ENCODE measurements around the gene KCNMB4.

KCNMB4 gene

DNA sequence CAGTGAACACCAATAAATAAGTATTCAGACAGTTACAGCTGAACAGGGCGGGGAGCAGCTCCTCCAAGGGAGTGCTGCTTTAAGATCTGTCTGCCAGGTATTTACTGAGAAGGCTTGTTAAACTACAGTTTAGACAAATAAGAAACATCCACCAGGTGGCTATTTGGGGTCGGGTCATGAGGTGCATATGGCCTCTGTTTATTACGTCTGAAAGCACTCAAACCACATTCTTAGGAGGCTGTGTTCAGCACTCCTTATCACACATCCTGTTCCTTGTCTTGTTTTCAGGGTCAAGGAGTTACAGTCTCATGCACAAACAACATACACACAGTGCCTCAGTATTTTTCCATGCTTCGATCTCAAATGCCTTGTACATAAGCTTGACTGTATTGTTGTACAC, 78.8 kb downstream of the KCNMB4 start:
- no peak overlapping the region for H4K91ac ChIP-seq (ENCODE audit: low read depth, low read length)
- H3K14ac ChIP-seq (ENCODE audit: low read length), result no peak overlapping the region
- no peak overlapping the region for H3K27ac ChIP-seq (ENCODE audit: low read depth, low read length)
- no peak overlapping the region for H2BK120ac ChIP-seq (ENCODE audit: insufficient read depth, low read length, poor library complexity)
- H2AFZ ChIP-seq (ENCODE audit: insufficient read depth, low read length, poor library complexity), result no peak overlapping the region
- peaks cover 1% of the 10 kb centered on the region for H3K9me3 ChIP-seq (ENCODE audit: insufficient read depth, low read depth, low read length)
- H3K36me3 ChIP-seq (ENCODE audit: control insufficient read depth in 1 of 2, insufficient read depth in 2 of 2, low read length in 2 of 2), result no peaks in the 10 kb centered on the region
- H3K9ac ChIP-seq (ENCODE audit: low read length), result no peak overlapping the region
- H2BK5ac ChIP-seq (ENCODE audit: low read depth, low read length, poor library complexity), result no peak overlapping the region
- H3K4me1 ChIP-seq (ENCODE audit: control insufficient read depth in 1 of 2, insufficient read depth in 2 of 2, low read length in 2 of 2), result peaks cover 4 to 5% of the 10 kb centered on the region in 2 experiments
- no CpG with 5 or more reads among the region's 4 CpGs for WGBS (ENCODE audit: extremely low coverage, insufficient coverage, insufficient read length)
- H3K27me3 ChIP-seq (ENCODE audit: insufficient read depth, low read length), result no peaks in the 10 kb centered on the region
- H4K12ac ChIP-seq (ENCODE audit: low read depth, low read length), result no peak overlapping the region
- H3K4me2 ChIP-seq (ENCODE audit: low read length), result peak overlapping the region; percentile 38
- H2BK12ac ChIP-seq (ENCODE audit: low read length), result no peak overlapping the region
- no peak overlapping the region for H2AK5ac ChIP-seq (ENCODE audit: low read length)
- H3K4ac ChIP-seq (ENCODE audit: low read depth, low read length), result no peak overlapping the region
- no peak overlapping the region for H3K18ac ChIP-seq (ENCODE audit: low read length)
- H3K79me2 ChIP-seq (ENCODE audit: control insufficient read depth, insufficient read depth, low read length, poor library complexity), result no peaks in the 10 kb centered on the region
- no peak overlapping the region for H4K8ac ChIP-seq (ENCODE audit: low read depth, low read length)
- no peak overlapping the region for H3K4me3 ChIP-seq (ENCODE audit: low read depth, low read length)
- no peak for DNase-seq
- no peaks in the 10 kb centered on the region for H3K79me1 ChIP-seq (ENCODE audit: low read length)
- no peak overlapping the region for H3K23ac ChIP-seq (ENCODE audit: low read length)

DNA sequence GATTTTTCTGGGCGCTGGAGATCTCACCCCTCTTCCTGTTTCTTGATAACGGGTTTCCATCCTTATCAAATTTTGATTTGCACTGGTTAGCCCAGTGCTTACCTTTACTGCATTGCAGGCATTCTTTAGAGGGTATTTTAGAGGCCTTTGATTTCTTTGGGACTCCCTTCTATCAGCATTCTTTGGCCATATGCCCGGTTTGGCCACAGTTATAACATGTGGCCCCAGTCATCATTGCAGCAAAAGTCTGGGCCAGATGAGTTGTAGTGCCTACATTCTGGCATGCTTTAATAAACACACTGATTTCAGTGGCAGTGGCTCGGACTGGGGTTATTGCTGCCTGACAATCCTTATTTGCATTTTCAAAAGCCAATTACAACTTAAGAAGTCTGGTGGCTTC, 82.3 kb downstream of the KCNMB4 start:
- H2AFZ ChIP-seq (ENCODE audit: insufficient read depth, low read length, poor library complexity), result no peak overlapping the region
- no peak overlapping the region for H4K12ac ChIP-seq (ENCODE audit: low read depth, low read length)

DNA sequence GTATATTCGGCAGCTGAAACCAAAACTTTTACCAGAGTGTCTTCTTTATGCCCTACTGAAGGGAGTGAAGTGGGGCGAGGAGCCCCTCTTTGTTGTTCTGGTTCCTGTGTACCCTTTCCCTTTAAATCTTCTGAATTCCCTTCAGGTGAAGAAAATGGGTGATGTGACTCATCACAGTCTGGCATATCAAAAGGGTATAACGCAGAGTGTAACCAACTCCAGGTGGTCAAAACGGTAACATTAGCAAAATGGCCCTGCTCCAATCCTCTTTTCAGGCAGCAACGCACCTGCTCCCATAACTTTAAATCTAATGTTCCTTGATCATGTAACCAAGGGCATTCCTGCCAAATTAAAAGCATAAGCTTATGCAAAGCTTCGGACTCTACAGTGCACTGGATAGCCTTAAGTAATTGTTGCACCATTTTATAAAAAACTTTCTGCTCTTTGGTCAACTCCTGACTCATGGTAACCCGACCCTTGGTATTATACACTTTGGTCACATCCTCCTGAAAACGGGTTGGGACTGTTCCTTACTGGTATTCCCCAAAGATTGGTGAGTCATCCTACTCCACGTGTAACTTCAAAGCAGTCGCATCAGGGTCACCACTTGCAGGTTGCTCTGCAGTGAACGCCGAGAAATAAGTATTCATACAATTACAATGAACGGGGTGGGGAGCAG, 83.1 kb downstream of the KCNMB4 start:
- WGBS (ENCODE audit: extremely low coverage, insufficient coverage, insufficient read length), result no CpG with 5 or more reads among the region's 13 CpGs
- Histone ChIP-seq H3K23ac (ENCODE audit: low read length) (no peak overlapping the region), H3K4me1 (ENCODE audit: control insufficient read depth in 1 of 2, insufficient read depth in 2 of 2, low read length in 2 of 2) (peaks cover 4 to 5% of the 10 kb centered on the region in 2 experiments)

More for the DNA sequence above, 82.3 kb downstream of the KCNMB4 start:
- Histone ChIP-seq H3K4me3 (ENCODE audit: low read depth, low read length) (no peak overlapping the region), H3K4me2 (ENCODE audit: low read length) (no peak overlapping the region), H3K18ac (ENCODE audit: low read length) (no peak overlapping the region), H2BK120ac (ENCODE audit: insufficient read depth, low read length, poor library complexity) (no peak overlapping the region), H3K4me1 (ENCODE audit: control insufficient read depth in 1 of 2, insufficient read depth in 2 of 2, low read length in 2 of 2) (peaks cover 4 to 5% of the 10 kb centered on the region in 2 experiments), H3K27me3 (ENCODE audit: insufficient read depth, low read length) (no peaks in the 10 kb centered on the region), H3K36me3 (ENCODE audit: control insufficient read depth in 1 of 2, insufficient read depth in 2 of 2, low read length in 2 of 2) (no peaks in the 10 kb centered on the region), H2BK12ac (ENCODE audit: low read length) (no peak overlapping the region), H4K8ac (ENCODE audit: low read depth, low read length) (no peak overlapping the region), H3K27ac (ENCODE audit: low read depth, low read length) (no peak overlapping the region), H2AK5ac (ENCODE audit: low read length) (no peak overlapping the region), H3K9ac (ENCODE audit: low read length) (no peak overlapping the region), H3K14ac (ENCODE audit: low read length) (no peak overlapping the region), H3K79me2 (ENCODE audit: control insufficient read depth, insufficient read depth, low read length, poor library complexity) (no peaks in the 10 kb centered on the region), H3K4ac (ENCODE audit: low read depth, low read length) (no peak overlapping the region), H3K9me3 (ENCODE audit: insufficient read depth, low read depth, low read length) (peaks cover 9% of the 10 kb centered on the region), H3K23ac (ENCODE audit: low read length) (no peak overlapping the region), H3K79me1 (ENCODE audit: low read length) (no peaks in the 10 kb centered on the region), H4K91ac (ENCODE audit: low read depth, low read length) (no peak overlapping the region), H2BK5ac (ENCODE audit: low read depth, low read length, poor library complexity) (no peak overlapping the region)
- WGBS (ENCODE audit: extremely low coverage, insufficient coverage, insufficient read length), result no CpG with 5 or more reads among the region's 4 CpGs
- DNase-seq, result no peak

DNA sequence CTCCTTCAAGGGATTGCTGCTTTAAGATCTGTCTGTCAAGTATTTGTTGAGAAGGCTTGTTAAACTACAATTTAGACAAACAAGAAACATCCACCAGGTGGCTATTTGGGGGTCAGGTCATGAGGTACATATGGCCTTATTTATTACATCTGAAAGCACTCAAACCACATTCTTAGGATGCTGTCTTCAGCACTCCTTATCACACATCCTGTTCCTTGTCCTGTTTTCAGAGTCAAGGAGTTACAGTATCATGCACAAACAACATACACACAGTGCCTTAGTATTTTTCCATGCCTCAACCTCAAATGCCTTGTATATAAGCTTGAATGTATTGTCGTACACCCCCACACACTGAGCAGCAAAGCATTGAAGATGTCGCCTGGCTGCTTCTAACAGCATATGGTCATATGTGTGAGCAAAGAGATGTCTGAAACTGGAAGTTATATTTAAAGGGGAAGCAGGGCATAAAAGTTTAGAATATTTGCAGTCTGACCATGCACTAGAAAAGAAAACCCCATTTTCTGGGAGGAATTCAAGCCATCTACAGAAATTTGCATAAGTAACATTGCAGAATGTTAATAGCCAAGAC, 83.8 kb downstream of the KCNMB4 start:
- Histone ChIP-seq H3K18ac (ENCODE audit: low read length) (no peak overlapping the region), H3K4me3 (ENCODE audit: low read depth, low read length) (no peak overlapping the region)

More for the DNA sequence above, 83.1 kb downstream of the KCNMB4 start:
- Histone ChIP-seq H3K27me3 (ENCODE audit: insufficient read depth, low read length) (no peaks in the 10 kb centered on the region), H2AFZ (ENCODE audit: insufficient read depth, low read length, poor library complexity) (no peak overlapping the region), H3K27ac (ENCODE audit: low read depth, low read length) (no peak overlapping the region), H2BK12ac (ENCODE audit: low read length) (no peak overlapping the region), H4K12ac (ENCODE audit: low read depth, low read length) (no peak overlapping the region), H3K4me3 (ENCODE audit: low read depth, low read length) (no peak overlapping the region), H3K36me3 (ENCODE audit: control insufficient read depth in 1 of 2, insufficient read depth in 2 of 2, low read length in 2 of 2) (no peaks in the 10 kb centered on the region), H2AK5ac (ENCODE audit: low read length) (no peak overlapping the region), H3K9me3 (ENCODE audit: insufficient read depth, low read depth, low read length) (peaks cover 9% of the 10 kb centered on the region), H3K4me2 (ENCODE audit: low read length) (no peak overlapping the region), H3K4ac (ENCODE audit: low read depth, low read length) (no peak overlapping the region), H2BK5ac (ENCODE audit: low read depth, low read length, poor library complexity) (no peak overlapping the region), H3K79me2 (ENCODE audit: control insufficient read depth, insufficient read depth, low read length, poor library complexity) (no peaks in the 10 kb centered on the region), H4K91ac (ENCODE audit: low read depth, low read length) (no peak overlapping the region), H3K18ac (ENCODE audit: low read length) (no peak overlapping the region), H3K14ac (ENCODE audit: low read length) (no peak overlapping the region), H3K9ac (ENCODE audit: low read length) (no peak overlapping the region), H2BK120ac (ENCODE audit: insufficient read depth, low read length, poor library complexity) (no peak overlapping the region), H4K8ac (ENCODE audit: low read depth, low read length) (no peak overlapping the region), H3K79me1 (ENCODE audit: low read length) (no peaks in the 10 kb centered on the region)
- DNase-seq, result peak in 1 of 2 donors; percentile 21

More for the DNA sequence above, 83.8 kb downstream of the KCNMB4 start:
- H3K79me2 ChIP-seq (ENCODE audit: control insufficient read depth, insufficient read depth, low read length, poor library complexity), result no peaks in the 10 kb centered on the region
- no peak overlapping the region for H4K91ac ChIP-seq (ENCODE audit: low read depth, low read length)
- H3K27ac ChIP-seq (ENCODE audit: low read depth, low read length), result no peak overlapping the region
- DNase-seq, result no peak
- no peak overlapping the region for H2BK120ac ChIP-seq (ENCODE audit: insufficient read depth, low read length, poor library complexity)
- no peaks in the 10 kb centered on the region for H3K4me1 ChIP-seq (ENCODE audit: control insufficient read depth in 1 of 2, insufficient read depth in 2 of 2, low read length in 2 of 2)
- no peaks in the 10 kb centered on the region for H3K36me3 ChIP-seq (ENCODE audit: control insufficient read depth in 1 of 2, insufficient read depth in 2 of 2, low read length in 2 of 2)
- no peak overlapping the region for H2BK12ac ChIP-seq (ENCODE audit: low read length)
- H2BK5ac ChIP-seq (ENCODE audit: low read depth, low read length, poor library complexity), result no peak overlapping the region
- no peak overlapping the region for H4K8ac ChIP-seq (ENCODE audit: low read depth, low read length)
- H4K12ac ChIP-seq (ENCODE audit: low read depth, low read length), result no peak overlapping the region
- peaks cover 9% of the 10 kb centered on the region for H3K9me3 ChIP-seq (ENCODE audit: insufficient read depth, low read depth, low read length)
- no peak overlapping the region for H3K4me2 ChIP-seq (ENCODE audit: low read length)
- WGBS (ENCODE audit: extremely low coverage, insufficient coverage, insufficient read length), result no CpG with 5 or more reads among the region's 2 CpGs
- H3K14ac ChIP-seq (ENCODE audit: low read length), result no peak overlapping the region
- no peaks in the 10 kb centered on the region for H3K79me1 ChIP-seq (ENCODE audit: low read length)
- no peak overlapping the region for H3K4ac ChIP-seq (ENCODE audit: low read depth, low read length)
- no peaks in the 10 kb centered on the region for H3K27me3 ChIP-seq (ENCODE audit: insufficient read depth, low read length)
- no peak overlapping the region for H3K23ac ChIP-seq (ENCODE audit: low read length)
- H3K9ac ChIP-seq (ENCODE audit: low read length), result no peak overlapping the region
- H2AK5ac ChIP-seq (ENCODE audit: low read length), result no peak overlapping the region
- H2AFZ ChIP-seq (ENCODE audit: insufficient read depth, low read length, poor library complexity), result no peak overlapping the region
